Fibroblast of villous mesenchyme (primary cell): ENCODE results near the gene PTTG1IP2. TPM values are rescaled to one million over a fixed set of nuclear protein-coding genes. Genes with fewer than 3 reads are reported as not detected.

Source experiments
- DNase-seq: peaks from one replicate; pipeline ENCODE4 v3.0.0-alpha.2; 2010; ENCODE audit warnings: low read depth
- H3K4me3 ChIP-seq: 2 replicates; pipeline ENCODE4 v1.5.1; 2011; ENCODE audit warnings: low read depth, mild to moderate bottlenecking, low read length
- CTCF ChIP-seq: IDR thresholded peaks from 2 replicates; pipeline ENCODE4 v1.5.1; 2012; ENCODE audit warnings: low read depth, mild to moderate bottlenecking, low read length; ENCODE audit not compliant: insufficient read depth
- total RNA-seq: library from RNA; depleted of rRNA; stranded (reverse); fragments of >200 nt; gene quantifications from 2 replicates; pipeline ENCODE4 v1.2.3, GENCODE V29; 2012

Gene PTTG1IP2
- total RNA-seq, 1 donor, result not detected

- no peak overlapping the region for H3K4me3 ChIP-seq
- no peak for TF ChIP-seq CTCF
- no peak for DNase-seq
These were observed 22.8 kb downstream of the PTTG1IP2 start for GRCh38 chr7:90492250-90492649.

GRCh38 chr7:90495241-90495640 lies 25.8 kb downstream of the PTTG1IP2 start:
- no peak overlapping the region for H3K4me3 ChIP-seq
- no peak for TF ChIP-seq CTCF
- no peak for DNase-seq

- H3K4me3 ChIP-seq, result no peak overlapping the region
- DNase-seq, result no peak
- TF ChIP-seq CTCF, result no peak
These were observed 33.1 kb downstream of the PTTG1IP2 start for GRCh38 chr7:90502539-90502938.

GRCh38 chr7:90503367-90503766 lies 33.9 kb downstream of the PTTG1IP2 start:
- no peak for DNase-seq
- TF ChIP-seq CTCF, result no peak
- H3K4me3 ChIP-seq, result no peak overlapping the region

- H3K4me3 ChIP-seq, result no peak overlapping the region
- TF ChIP-seq CTCF, result no peak
- DNase-seq, result no peak
These were observed 38.3 kb downstream of the PTTG1IP2 start for GRCh38 chr7:90507692-90508091.

GRCh38 chr7:90511776-90512175 lies 42.3 kb downstream of the PTTG1IP2 start:
- no peak for TF ChIP-seq CTCF
- no peak for DNase-seq
- H3K4me3 ChIP-seq, result no peak overlapping the region

GRCh38 chr7:90512821-90513254 lies 43.4 kb downstream of the PTTG1IP2 start:
- no peak for DNase-seq
- no peak for TF ChIP-seq CTCF
- H3K4me3 ChIP-seq, result no peak overlapping the region
